ENCODE measurements around the gene ST3GAL5. TPM values are rescaled to one million over a fixed set of nuclear protein-coding genes. Genes with fewer than 3 reads are reported as not detected.
A peak's percentile ranks its signal among the peaks of the same experiment; 100 is the strongest.

Gene ST3GAL5
- total and polyA plus RNA-seq, 2 experiments from 2014 or later = 3.2 to 7.9 TPM

- ATAC-seq = no peak
- Histone ChIP-seq H3K27ac (ENCODE audit: low read depth) (no peak overlapping the region), H3K4me1 (ENCODE audit: insufficient read depth) (no peaks in the 10 kb centered on the region), H3K36me3 (ENCODE audit: insufficient read depth) (no peaks in the 10 kb centered on the region), H3K9me2 (ENCODE audit: insufficient read depth) (no peaks in the 10 kb centered on the region), H3K27me3 (ENCODE audit: insufficient read depth) (no peaks in the 10 kb centered on the region), H2AFZ (peak overlapping the region; percentile 76), H3K4me2 (no peak overlapping the region), H3K79me2 (replicated peaks; ENCODE audit: insufficient read depth) (no peaks in the 10 kb centered on the region), H3F3A (replicated peaks; ENCODE audit: low read depth) (no peaks in the 10 kb centered on the region), H4K20me1 (replicated peaks; ENCODE audit: insufficient read depth) (no peaks in the 10 kb centered on the region), H3K4me3 (no peak overlapping the region)
- no peak for TF ChIP-seq REST (IDR thresholded peaks at IDR 0.05; ENCODE audit: unreplicated experiment)
- TF ChIP-seq ZNF331 (CRISPR knock-in tag; IDR thresholded peaks at IDR 0.05; ENCODE audit: low read depth) = no peak
- TF ChIP-seq CTCF (conservative IDR thresholded peaks at IDR 0.05; ENCODE audit: low read depth in 2 of 2) = no peak
- no peak for TF ChIP-seq CREB1 (CRISPR knock-in tag; IDR thresholded peaks at IDR 0.05; ENCODE audit: low read depth)
- no peak for TF ChIP-seq ETS1 (IDR thresholded peaks at IDR 0.05)
- TF ChIP-seq EZH2 (IDR thresholded peaks at IDR 0.05; ENCODE audit: low read depth, unreplicated experiment) = no peak
- TF ChIP-seq EZH2phosphoT487 (IDR thresholded peaks at IDR 0.05; ENCODE audit: unreplicated experiment) = no peak
- TF ChIP-seq JUNB (IDR thresholded peaks at IDR 0.05; ENCODE audit: unreplicated experiment) = no peak
- no peak for TF ChIP-seq NANOG (IDR thresholded peaks at IDR 0.05; ENCODE audit: borderline replicate concordance)
- no peak for TF ChIP-seq STAT1 (IDR thresholded peaks at IDR 0.05; ENCODE audit: unreplicated experiment)
- peaks cover 3% of the 10 kb centered on the region; the same call in 1 of the 3 replicates for H3K4me1 Mint-ChIP-seq
- H3K27ac Mint-ChIP-seq = no peak overlapping the region
- H3K4me3 Mint-ChIP-seq = no peak overlapping the region
- no peak for DNase-seq (ENCODE audit: low spot score)
- peaks cover 10% of the 10 kb centered on the region for H3K27me3 Mint-ChIP-seq (ENCODE audit: insufficient read depth, low read depth, poor library complexity)
- H3K9me3 Mint-ChIP-seq = no peaks in the 10 kb centered on the region
- no peaks in the 10 kb centered on the region for H3K36me3 Mint-ChIP-seq (ENCODE audit: low read depth)
Measured at GRCh38 chr2:85795331-85796045, 93.3 kb downstream of the ST3GAL5 start.

Data from GM23338 (cell line).